AG09309 (cell line): ENCODE results near the gene IRF2BPL.

Experiments used
- DNase-seq: peaks from one replicate; pipeline ENCODE4 v3.0.0-alpha.2; 2010; ENCODE audit warnings: low read depth
- H3K4me3 ChIP-seq: 2 replicates; pipeline ENCODE4 v1.5.1; 2011; ENCODE audit warnings: mild to moderate bottlenecking, low read depth, low read length, moderate library complexity; ENCODE audit not compliant: control insufficient read depth
- TF ChIP-seq, protein P1 (sequence below): IDR thresholded peaks from 2 replicates; pipeline ENCODE4 v1.5.1; 2011; ENCODE audit warnings: mild to moderate bottlenecking, low read depth, low read length, inconsistent platforms; ENCODE audit not compliant: insufficient read depth, control insufficient read depth; ENCODE audit errors: missing control alignments

Gene IRF2BPL

GRCh38 chr14:77055981-77056380 is 27.5 kb upstream of the IRF2BPL start:
- TF ChIP-seq, protein P1, sequence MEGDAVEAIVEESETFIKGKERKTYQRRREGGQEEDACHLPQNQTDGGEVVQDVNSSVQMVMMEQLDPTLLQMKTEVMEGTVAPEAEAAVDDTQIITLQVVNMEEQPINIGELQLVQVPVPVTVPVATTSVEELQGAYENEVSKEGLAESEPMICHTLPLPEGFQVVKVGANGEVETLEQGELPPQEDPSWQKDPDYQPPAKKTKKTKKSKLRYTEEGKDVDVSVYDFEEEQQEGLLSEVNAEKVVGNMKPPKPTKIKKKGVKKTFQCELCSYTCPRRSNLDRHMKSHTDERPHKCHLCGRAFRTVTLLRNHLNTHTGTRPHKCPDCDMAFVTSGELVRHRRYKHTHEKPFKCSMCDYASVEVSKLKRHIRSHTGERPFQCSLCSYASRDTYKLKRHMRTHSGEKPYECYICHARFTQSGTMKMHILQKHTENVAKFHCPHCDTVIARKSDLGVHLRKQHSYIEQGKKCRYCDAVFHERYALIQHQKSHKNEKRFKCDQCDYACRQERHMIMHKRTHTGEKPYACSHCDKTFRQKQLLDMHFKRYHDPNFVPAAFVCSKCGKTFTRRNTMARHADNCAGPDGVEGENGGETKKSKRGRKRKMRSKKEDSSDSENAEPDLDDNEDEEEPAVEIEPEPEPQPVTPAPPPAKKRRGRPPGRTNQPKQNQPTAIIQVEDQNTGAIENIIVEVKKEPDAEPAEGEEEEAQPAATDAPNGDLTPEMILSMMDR, result no peak
- no peak overlapping the region for H3K4me3 ChIP-seq
- DNase-seq, result no peak

DNA sequence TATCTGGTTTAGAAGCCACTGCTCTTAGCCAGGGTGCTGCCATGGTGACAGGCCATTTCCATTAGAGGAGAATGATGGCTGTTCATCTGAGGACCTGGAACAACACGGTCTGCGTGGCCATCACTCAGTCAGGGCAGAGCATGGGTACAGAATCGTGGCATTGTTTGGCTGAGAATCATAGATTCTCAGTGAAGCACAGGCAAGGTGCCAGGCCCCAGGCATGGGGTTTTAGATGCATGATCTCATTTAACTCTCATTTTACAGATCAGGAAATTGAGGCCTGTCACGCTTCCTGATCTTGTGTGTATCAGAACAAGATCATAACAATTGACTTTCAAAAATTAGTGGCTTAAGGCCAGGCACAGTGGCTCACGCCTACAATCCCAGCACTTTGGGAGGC is 26.8 kb upstream of the IRF2BPL start:
- TF ChIP-seq, protein P1, result no peak
- H3K4me3 ChIP-seq, result no peak overlapping the region
- no peak for DNase-seq

- no peak overlapping the region for H3K4me3 ChIP-seq
- TF ChIP-seq, protein P1, result peak; percentile 83
- DNase-seq, result no peak
Measured at GRCh38 chr14:77053046-77053841, 24.7 kb upstream of the IRF2BPL start.

- TF ChIP-seq, protein P1, result no peak
- no peak overlapping the region for H3K4me3 ChIP-seq
- DNase-seq, result no peak
Measured at GRCh38 chr14:77052281-77053044, 24.0 kb upstream of the IRF2BPL start.

GRCh38 chr14:77051116-77051515 is 22.6 kb upstream of the IRF2BPL start:
- no peak overlapping the region for H3K4me3 ChIP-seq
- no peak for DNase-seq
- TF ChIP-seq, protein P1, result no peak

DNA sequence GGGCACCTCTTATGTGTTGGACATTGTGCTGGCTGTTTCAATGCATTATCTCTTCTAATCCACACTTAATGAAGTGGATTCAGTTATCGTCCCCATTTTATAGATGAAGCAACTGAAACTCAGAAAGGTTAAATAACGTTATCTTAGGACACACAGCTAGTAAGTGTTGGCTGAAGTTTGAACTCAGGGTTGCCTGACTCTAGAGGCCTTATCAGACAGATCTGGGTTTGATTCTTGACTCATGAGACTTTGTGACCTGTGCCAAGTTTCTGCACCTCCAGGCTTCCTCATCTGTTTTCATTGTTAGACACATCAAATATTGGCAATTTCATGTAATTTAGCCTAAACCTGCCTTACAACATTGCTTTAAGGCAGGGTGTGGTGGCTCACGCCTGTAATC is 18.2 kb upstream of the IRF2BPL start:
- no peak overlapping the region for H3K4me3 ChIP-seq
- DNase-seq, result no peak
- TF ChIP-seq, protein P1, result no peak
